Mammary epithelial cell (primary cell): ENCODE results near the gene GTSE1.

Experiments
- EZH2 ChIP-seq: IDR thresholded peaks from 2 replicates; pipeline ENCODE4 v1.6.1; 2012; ENCODE audit warnings: low read length, inconsistent platforms, borderline replicate concordance
- TF ChIP-seq, protein P1 (sequence below), 2 donors: IDR thresholded peaks in 1 of 2; conservative IDR thresholded peaks in 1 of 2; 2 replicates each; pipeline ENCODE4 v1.5.1; 2011 to 2012; ENCODE audit warnings: inconsistent platforms in 2 of 2, low read length in 2 of 2, mild to moderate bottlenecking in 2 of 2, control low read depth in 1 of 2, low read depth in 1 of 2; ENCODE audit not compliant: insufficient read depth in 1 of 2; ENCODE audit errors: extremely low read depth in 1 of 2

DNA sequence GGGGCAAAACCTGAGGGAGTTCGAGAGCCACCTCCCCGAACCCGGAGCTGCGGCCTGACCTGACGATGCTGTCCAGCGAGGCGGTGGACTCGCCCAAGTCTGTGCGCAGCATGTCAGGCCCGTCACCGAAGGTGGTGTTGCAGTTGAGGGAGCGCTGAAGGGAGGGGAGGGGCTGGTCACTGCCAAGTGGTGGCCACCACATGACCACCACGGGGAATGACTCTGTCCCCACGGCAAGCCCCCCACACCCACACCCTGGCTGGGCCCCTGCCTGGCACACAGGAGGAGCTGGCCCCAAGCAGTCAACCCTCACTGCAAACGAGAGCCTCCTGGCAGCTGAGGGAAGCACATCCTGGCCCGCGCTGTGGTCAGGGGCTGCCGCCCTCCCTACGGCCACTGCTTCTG is 69.7 kb downstream of the GTSE1 start:
- TF ChIP-seq EZH2 = no peak
- TF ChIP-seq, protein P1, sequence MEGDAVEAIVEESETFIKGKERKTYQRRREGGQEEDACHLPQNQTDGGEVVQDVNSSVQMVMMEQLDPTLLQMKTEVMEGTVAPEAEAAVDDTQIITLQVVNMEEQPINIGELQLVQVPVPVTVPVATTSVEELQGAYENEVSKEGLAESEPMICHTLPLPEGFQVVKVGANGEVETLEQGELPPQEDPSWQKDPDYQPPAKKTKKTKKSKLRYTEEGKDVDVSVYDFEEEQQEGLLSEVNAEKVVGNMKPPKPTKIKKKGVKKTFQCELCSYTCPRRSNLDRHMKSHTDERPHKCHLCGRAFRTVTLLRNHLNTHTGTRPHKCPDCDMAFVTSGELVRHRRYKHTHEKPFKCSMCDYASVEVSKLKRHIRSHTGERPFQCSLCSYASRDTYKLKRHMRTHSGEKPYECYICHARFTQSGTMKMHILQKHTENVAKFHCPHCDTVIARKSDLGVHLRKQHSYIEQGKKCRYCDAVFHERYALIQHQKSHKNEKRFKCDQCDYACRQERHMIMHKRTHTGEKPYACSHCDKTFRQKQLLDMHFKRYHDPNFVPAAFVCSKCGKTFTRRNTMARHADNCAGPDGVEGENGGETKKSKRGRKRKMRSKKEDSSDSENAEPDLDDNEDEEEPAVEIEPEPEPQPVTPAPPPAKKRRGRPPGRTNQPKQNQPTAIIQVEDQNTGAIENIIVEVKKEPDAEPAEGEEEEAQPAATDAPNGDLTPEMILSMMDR (conservative IDR thresholded peaks at IDR 0.05 in 1 of 2, IDR thresholded peaks at IDR 0.05 in 1 of 2; ENCODE audit: extremely low read depth in 1 of 2, insufficient read depth in 1 of 2, low read depth in 1 of 2, low read length in 2 of 2) = no peak
